ENCODE results near the gene ABRACL.

DNA sequence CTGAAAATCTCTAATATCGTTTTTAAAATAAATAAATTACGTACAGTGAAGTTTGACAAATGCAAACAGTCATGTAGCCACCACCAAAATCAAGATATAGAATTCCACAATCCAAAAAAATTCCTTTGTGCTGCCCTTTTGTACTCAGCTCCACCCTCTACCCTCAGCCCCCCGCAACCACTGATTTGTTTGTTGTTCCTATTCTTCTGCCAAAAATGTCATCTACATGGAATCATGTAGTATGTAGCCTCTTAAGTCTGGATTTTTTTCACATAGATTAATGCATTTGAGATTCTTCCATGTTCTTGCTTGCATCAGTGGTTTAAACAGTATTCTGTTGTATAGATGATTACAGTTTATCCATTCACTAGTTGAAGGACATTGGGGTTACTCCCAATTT, 32.0 kb upstream of the ABRACL start:
- TF ChIP-seq, protein P1, sequence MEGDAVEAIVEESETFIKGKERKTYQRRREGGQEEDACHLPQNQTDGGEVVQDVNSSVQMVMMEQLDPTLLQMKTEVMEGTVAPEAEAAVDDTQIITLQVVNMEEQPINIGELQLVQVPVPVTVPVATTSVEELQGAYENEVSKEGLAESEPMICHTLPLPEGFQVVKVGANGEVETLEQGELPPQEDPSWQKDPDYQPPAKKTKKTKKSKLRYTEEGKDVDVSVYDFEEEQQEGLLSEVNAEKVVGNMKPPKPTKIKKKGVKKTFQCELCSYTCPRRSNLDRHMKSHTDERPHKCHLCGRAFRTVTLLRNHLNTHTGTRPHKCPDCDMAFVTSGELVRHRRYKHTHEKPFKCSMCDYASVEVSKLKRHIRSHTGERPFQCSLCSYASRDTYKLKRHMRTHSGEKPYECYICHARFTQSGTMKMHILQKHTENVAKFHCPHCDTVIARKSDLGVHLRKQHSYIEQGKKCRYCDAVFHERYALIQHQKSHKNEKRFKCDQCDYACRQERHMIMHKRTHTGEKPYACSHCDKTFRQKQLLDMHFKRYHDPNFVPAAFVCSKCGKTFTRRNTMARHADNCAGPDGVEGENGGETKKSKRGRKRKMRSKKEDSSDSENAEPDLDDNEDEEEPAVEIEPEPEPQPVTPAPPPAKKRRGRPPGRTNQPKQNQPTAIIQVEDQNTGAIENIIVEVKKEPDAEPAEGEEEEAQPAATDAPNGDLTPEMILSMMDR (IDR thresholded peaks at IDR 0.05): no peak
- no peak for TF ChIP-seq POLR2A (IDR thresholded peaks at IDR 0.05)
